GM19438 (cell line): ENCODE data around the gene CAST.
"Not testable (repeated sequence)": the region's sequence is repeated elsewhere in the genome, so short reads cannot be mapped to it uniquely, and the experiment has no call there.

Experiments used
- ATAC-seq: cut with Tn5 transposase; IDR thresholded peaks from one replicate; pipeline ENCODE4 v1.9.1; 2021; ENCODE audit warnings: low read depth; ENCODE audit not compliant: unreplicated experiment

The CAST gene

DNA sequence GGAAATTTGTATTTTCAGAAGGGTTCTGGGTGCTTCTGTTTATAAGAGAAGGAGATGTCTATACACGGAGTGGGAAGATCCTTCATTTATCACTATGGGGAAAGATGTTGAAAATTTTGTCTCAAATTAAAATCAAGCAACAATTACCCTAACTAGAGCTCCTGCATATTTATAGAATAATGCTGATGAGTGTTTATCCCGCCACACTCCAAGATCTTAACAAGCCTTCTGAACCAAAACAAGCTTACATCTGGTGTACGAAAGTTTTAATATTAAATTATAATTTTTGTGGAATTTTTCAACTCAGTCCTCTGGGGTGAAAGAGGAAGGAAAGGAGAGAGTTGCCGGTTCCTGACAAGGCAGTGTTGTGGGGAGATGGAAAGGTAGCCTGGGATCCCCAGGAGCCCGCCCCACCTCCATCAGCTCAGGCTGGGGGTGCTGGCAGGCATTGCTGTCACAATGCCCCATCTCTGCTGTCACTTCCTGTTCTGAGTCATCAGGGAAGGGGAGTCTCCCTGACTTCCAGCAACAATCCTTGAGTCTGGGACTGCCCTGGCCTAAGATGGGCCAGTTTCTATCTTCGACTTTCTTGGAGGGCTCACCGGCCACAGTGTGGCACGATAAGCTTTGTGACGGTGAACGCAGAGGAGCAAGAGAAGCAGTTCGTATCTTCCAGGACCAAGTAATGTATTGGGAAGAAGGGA lies 81.0 kb downstream of the CAST start:
- no peak for ATAC-seq

GRCh38 chr5:96743805-96744204 lies 81.6 kb downstream of the CAST start:
- ATAC-seq = no peak

- not testable (repeated sequence) for ATAC-seq
These were observed 82.0 kb downstream of the CAST start for GRCh38 chr5:96744218-96744617.

DNA sequence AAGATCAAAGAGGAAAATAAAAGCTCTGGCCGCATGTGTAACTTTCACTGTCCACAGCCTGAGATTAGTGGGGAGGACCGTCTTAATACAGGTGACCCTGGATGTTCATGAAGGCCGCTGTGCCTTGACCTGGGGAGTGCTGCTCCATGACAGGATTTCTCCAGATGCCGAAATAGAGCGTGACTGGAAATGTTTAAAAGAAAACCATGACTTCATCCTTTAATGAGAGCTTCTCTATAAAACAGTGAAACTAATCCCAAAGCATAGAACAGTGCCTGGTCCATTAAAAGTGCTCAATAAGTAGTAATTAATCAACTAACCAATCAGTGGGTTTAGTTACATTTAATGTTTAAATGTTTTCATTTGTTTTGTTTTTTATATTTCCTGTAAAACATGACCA lies 82.8 kb downstream of the CAST start:
- ATAC-seq = no peak

DNA sequence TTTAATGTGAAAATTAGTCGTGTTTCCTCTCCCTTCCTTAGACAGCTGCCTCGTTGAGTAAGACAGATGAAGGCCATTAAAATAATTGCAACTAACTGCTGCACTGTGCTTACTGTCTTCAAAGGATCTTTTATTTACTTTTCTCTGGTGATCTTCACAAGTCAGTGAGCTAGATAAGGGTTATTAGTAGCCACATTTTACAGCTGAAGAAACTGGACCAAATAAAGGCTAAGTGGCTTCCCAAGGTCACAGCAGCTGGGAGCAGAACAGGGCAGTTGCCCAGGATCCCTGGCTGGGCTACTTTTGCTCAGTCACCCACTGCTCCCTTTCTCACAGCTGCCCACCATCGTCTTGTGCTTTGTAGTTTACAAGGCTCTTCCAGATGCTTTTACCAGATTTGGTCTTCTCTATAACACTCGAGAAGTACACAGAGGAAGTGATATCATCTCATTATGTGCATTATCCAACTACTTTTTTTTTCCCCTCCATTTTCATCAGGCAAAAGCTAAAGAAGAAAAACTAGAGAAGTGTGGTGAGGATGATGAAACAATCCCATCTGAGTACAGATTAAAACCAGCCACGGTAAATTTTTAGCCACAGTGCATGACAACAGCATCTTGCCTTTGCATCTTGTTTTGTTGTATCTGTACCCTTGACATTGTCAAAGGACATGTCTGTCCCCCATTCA lies 83.8 kb downstream of the CAST start:
- no peak for ATAC-seq

DNA sequence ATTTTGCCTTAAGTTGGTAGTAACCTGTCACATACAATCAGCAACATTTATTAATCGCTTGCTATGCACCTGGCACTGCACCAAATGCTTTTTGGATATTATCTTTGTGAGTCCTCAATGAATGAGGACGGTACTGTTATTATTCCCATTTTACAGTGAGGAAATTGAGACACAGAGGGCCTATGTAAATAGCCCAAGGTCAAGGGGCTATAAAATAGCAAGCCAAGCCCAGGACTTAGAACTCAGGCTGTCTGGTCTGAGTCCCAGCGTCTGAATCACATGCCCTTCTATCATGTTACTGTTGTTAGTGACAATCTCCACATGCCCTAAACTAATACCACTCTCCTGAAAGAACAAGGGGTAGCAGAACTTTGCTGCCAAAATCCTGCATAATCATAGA lies 85.5 kb downstream of the CAST start:
- no peak for ATAC-seq

DNA sequence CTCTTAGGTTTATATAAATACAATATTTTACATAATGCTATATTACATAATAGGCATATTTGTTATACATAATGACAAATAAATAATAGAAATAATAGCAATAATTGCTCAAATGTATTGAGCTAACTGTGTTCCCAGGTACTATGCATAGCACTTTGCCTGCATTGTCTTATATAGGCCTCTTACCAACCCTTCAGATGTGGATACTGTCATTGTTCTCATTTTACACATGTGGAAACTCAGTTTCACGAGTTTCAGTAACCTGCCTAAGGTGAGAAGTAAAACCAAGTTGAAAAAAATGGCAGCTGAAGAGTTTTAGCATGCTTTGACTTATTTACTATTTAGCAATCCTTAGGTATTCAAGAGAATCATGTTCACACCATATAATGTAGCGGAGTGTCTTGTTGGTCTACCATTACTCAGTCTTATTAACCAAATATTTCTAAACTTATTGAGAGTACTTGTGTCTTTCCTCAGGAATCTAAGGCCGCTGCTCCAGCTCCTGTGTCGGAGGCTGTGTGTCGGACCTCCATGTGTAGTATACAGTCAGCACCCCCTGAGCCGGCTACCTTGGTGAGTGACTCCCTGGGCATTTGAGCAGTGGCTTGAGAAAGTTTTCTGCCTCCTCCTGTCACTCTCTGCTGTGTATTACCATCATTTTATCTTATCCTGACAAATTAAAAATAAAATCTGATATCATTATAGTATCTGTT lies 88.1 kb downstream of the CAST start:
- no peak for ATAC-seq

- ATAC-seq = no peak
These were observed 89.3 kb downstream of the CAST start for GRCh38 chr5:96751203-96752169.

- ATAC-seq = no peak
These were observed 90.3 kb downstream of the CAST start for GRCh38 chr5:96752341-96753016.

GRCh38 chr5:96753017-96753397 lies 90.8 kb downstream of the CAST start:
- ATAC-seq = no peak

DNA sequence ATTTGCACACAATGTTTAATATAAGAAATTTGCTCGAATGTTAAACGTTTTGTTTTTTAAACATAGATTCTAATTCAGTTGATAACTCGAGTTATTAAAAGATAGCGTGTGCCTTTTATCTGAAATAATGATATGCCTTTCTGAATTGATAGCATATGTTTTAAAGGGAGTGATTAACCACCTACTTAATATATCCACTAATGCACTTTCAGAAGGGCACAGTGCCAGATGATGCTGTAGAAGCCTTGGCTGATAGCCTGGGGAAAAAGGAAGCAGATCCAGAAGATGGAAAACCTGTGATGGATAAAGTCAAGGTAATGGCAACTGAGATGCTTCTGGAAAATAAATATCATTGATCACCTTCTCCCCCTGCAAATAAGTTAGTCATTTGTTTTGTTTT lies 91.7 kb downstream of the CAST start:
- ATAC-seq = no peak

- ATAC-seq = no peak
These were observed 93.7 kb downstream of the CAST start for GRCh38 chr5:96755851-96756250.

DNA sequence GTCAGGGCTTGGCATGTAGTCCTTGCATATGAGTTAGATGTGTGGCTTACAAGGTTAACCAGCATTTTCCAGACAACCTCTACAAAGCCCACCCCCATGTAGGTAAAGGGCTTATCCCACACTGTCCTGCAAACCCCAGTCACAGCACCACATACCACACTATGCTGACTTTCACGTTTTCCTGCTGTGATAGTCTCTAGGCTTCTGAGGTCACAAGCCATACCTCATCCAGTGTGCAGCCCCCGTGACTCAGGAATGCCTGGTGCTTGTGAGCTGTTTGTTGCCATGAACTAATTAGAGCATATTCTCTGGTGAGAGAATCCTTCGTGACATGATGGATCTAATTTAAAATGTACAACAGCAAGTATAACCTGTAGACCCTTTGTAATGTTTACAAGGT lies 94.8 kb downstream of the CAST start:
- ATAC-seq = no peak

DNA sequence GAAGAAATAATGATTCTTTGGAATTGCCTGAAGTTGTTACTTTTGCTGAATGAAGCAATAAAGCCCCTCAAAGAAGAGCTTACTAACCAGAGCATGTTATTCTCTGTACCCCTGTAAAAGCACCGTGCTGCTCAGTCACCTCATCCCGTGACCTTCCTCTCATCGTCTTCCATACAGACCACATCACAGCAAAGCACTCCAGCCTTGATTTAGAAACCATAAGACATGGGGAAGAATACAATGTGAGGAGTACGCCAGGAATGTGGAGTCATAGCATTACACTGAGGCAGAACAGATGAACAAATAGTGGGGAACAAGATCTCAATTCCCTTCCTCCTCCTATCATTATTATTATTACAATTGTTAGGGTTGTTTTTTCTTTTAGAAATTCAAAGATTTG lies 96.4 kb downstream of the CAST start:
- no peak for ATAC-seq

DNA sequence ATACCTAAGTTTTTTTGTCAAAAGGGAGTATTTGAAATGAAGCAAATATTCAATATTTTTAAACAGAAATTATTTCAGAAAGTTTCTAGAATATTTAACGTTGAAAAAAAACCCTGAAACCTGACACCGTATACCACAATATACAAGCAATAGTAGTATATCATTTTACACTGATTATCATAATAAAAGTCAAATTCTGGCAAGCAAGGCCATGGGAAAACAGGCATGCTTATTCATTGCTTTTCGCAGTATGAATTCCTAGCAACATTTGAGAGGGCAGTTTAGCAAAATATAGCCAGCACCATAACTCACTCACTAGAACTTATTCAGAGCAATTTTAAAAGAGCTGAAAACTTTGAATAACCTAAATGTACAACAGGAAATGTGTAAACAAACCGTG lies 99.4 kb downstream of the CAST start:
- no peak for ATAC-seq

DNA sequence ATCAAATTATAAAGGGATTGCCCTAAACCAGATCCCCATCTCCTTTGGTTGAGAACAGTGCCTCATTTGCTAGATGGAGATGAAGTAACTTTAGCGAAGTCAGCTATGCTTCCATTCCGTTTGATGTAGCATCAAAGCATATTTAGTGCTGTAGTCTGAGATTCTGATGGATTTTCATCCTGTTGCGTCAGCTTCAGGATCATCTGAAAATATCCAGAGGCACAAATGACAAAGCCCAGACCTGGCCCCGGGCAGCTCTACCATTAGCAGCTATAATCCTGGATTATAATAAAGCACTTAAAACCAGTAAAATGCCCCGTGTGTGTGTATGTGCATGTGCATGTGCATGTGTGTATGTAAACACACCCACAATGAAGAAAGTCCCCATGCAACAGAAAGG lies 100.8 kb downstream of the CAST start:
- no peak for ATAC-seq

- ATAC-seq = no peak
These were observed 102.9 kb downstream of the CAST start for GRCh38 chr5:96765043-96765442.

DNA sequence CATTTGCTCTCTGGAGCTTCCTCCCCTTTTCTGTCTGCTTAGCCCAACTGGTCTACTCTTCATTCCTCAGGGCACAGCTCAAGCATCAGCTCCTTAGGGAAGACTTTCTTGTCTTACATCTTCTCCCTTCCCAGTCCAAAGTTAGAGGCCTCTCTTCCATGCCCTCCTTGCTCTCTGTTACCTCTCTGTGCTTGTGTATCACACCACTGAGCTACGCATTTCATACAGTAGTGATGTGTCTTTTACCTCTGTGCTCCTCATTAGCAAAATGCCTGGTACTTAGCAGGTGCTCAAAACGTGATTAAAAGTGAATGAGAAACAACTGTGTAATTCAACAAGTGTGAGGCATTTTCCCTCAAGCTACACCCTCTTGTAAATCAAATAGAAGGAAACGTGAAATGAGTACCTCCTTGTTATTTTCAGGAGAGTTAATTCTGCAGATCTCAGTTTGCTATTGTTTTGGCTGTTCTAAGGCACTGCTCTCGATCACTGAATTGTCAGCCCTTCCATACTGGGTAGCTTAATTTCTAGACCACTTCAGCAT lies 106.6 kb downstream of the CAST start:
- no peak for ATAC-seq

DNA sequence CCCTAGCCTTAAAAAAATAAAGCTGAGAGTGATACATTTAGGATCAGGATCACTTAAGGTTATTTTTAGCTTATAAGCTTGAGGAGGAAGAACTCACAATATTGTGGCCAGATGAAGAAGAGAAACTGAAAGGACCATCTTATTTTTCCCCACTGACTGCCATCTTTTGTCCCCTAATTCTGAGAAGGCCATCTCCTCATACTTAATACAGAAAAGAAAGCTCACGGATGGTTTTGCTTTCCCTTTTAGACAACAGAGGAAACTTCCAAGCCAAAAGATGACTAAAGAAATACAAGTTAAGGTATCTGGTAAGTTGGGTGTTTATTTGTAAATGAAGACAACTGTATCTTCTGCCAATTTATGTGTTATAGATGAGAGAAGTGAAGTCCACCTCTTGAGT lies 109.2 kb downstream of the CAST start:
- ATAC-seq = no peak

- no peak for ATAC-seq
These were observed 109.9 kb downstream of the CAST start for GRCh38 chr5:96772111-96772510.
